Neural progenitor cell (in vitro differentiated cells): ENCODE results near the gene PNKP. TPM values are rescaled to one million over a fixed set of nuclear protein-coding genes. Genes with fewer than 3 reads are reported as not detected.

Experiments used
- DNase-seq: peaks from one replicate; pipeline ENCODE4 v3.0.0-alpha.2; 2016; ENCODE audit warnings: low spot score
- H2AFZ ChIP-seq: fragments of 200-600 bp; sonication (generic); replicated peaks from 2 replicates; pipeline ENCODE4 v1.6.1; 2016; ENCODE audit warnings: antibody characterized with exemption
- H3F3A ChIP-seq: fragments of 200-600 bp; sonication (generic); 2 replicates; pipeline ENCODE4 v1.6.1; 2016; ENCODE audit warnings: antibody characterized with exemption, low read depth
- H3K27ac ChIP-seq: fragments of 200-600 bp; sonication (generic); 2 replicates; pipeline ENCODE4 v1.5.1; 2016; ENCODE audit warnings: mild to moderate bottlenecking
- H3K27me3 ChIP-seq: fragments of 200-600 bp; sonication (generic); 2 replicates; pipeline ENCODE4 v1.6.1; 2016; ENCODE audit warnings: mild to moderate bottlenecking, moderate library complexity
- H3K36me3 ChIP-seq: fragments of 200-600 bp; sonication (generic); 2 replicates; pipeline ENCODE4 v1.5.1; 2016
- H3K4me1 ChIP-seq: fragments of 200-600 bp; sonication (generic); 2 replicates; pipeline ENCODE4 v1.6.1; 2016; ENCODE audit warnings: mixed run types
- H3K4me2 ChIP-seq: fragments of 200-600 bp; sonication (generic); 2 replicates; pipeline ENCODE4 v1.6.1; 2016
- H3K4me3 ChIP-seq: fragments of 200-600 bp; sonication (generic); 2 replicates; pipeline ENCODE4 v1.5.1; 2016
- H3K79me2 ChIP-seq: fragments of 200-600 bp; sonication (generic); 2 replicates; pipeline ENCODE4 v1.6.1; 2016; ENCODE audit warnings: low read depth
- H3K9ac ChIP-seq: fragments of 200-600 bp; sonication (generic); 2 replicates; pipeline ENCODE4 v1.6.1; 2016
- H3K9me3 ChIP-seq: fragments of 200-600 bp; sonication (generic); 2 replicates; pipeline ENCODE4 v1.5.1; 2016; ENCODE audit warnings: low read depth
- H4K20me1 ChIP-seq: fragments of 200-600 bp; sonication (generic); 2 replicates; pipeline ENCODE4 v1.6.1; 2016; ENCODE audit warnings: low read depth
- H3K27ac Mint-ChIP-seq: 3 replicates; pipeline ENCODE4 v1.8.0; 2021; ENCODE audit warnings: mixed read lengths
- H3K27me3 Mint-ChIP-seq: 2 replicates; pipeline ENCODE4 v1.8.0; 2022; ENCODE audit warnings: low read depth, mild to moderate bottlenecking, inconsistent platforms, moderate library complexity, mixed read lengths; ENCODE audit not compliant: insufficient read depth
- H3K36me3 Mint-ChIP-seq: 3 replicates; pipeline ENCODE4 v1.8.0; 2021; ENCODE audit warnings: mixed read lengths
- H3K4me1 Mint-ChIP-seq: 3 replicates; pipeline ENCODE4 v1.8.0; 2021; ENCODE audit warnings: mixed read lengths
- H3K4me3 Mint-ChIP-seq: 3 replicates; pipeline ENCODE4 v1.8.0; 2021; ENCODE audit warnings: mild to moderate bottlenecking, moderate library complexity, mixed read lengths
- H3K9me3 Mint-ChIP-seq: 3 replicates; pipeline ENCODE4 v1.8.0; 2020; ENCODE audit warnings: mixed read lengths
- EZH2 ChIP-seq: fragments of 200-600 bp; sonication (generic); IDR thresholded peaks from 2 replicates; pipeline ENCODE4 v1.6.1; 2017; ENCODE audit warnings: antibody characterized with exemption, mild to moderate bottlenecking, moderate library complexity
- EZH2phosphoT487 ChIP-seq: fragments of 200-600 bp; sonication (generic); IDR thresholded peaks from 2 replicates; pipeline ENCODE4 v1.6.1; 2017; ENCODE audit warnings: antibody characterized with exemption
- total RNA-seq: library from RNA; depleted of rRNA; stranded (reverse); fragments of >200 nt; gene quantifications from 2 replicates; pipeline ENCODE4 v1.2.3, GENCODE V29; 2015; ENCODE audit warnings: low replicate concordance
- TF ChIP-seq, protein P1 (sequence below): fragments of 200-600 bp; sonication (generic); IDR thresholded peaks from 2 replicates; pipeline ENCODE4 v1.5.1; 2017; ENCODE audit warnings: antibody characterized with exemption, mild to moderate bottlenecking

PNKP gene
- total RNA-seq, 1 donor from 2014 or later = 41.1 TPM

DNA sequence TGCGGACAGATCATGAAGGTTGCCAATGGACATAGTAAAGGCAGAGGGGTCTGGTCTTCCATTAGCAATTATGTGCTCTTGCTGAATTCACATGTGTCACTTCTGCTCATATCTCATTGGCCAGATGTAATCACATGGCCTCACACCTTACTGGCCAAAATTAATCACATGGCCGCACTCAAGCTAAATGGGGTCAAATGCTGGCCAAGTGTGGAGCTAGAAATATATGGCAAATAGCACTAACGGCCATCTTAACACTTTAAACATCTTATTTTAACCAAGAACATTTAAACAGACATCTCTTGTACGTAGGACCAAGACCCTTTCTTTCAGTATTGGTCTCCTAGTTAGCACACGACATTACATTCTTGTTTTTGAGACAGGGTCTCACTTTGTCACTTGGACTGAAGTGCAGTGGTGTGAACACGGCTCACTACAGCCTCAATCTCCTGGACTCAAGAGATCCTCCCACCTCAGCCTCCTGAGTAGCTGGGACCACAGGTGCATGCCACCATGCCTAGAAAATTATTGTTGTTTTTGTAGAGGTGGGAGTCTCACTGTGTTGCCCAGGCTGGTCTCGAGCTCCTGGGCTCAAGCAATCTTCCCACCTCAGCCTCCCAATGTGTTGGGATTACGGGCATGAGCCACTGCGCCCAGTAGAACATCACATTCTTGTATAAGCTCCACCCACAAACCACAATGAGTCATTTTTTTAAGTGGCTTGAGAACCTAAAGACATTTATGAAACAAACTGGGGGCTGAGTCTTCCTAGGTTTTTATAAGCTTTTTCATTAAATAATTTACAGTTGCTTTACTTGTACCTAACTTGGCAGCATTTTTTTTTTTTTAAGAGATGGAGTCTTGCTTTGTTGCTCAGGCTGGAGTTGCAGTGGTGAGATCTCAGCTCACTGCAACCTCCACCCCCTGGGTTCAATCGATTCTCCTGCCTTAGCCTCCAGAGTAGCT lies 19.4 kb downstream of the PNKP start:
- Histone ChIP-seq H2AFZ (no peak overlapping the region), H3K36me3 (no peaks in the 10 kb centered on the region), H4K20me1 (peaks cover 17% of the 10 kb centered on the region), H3K27me3 (no peaks in the 10 kb centered on the region), H3K4me1 (peaks cover 10% of the 10 kb centered on the region), H3K79me2 (peaks cover 38% of the 10 kb centered on the region), H3K9me3 (no peaks in the 10 kb centered on the region), H3K4me3 (no peak overlapping the region), H3K9ac (no peak overlapping the region), H3F3A (peaks cover 42% of the 10 kb centered on the region), H3K27ac (no peak overlapping the region), H3K4me2 (no peak overlapping the region)
- TF ChIP-seq EZH2phosphoT487 (no peak), EZH2 (no peak)
- TF ChIP-seq, protein P1, sequence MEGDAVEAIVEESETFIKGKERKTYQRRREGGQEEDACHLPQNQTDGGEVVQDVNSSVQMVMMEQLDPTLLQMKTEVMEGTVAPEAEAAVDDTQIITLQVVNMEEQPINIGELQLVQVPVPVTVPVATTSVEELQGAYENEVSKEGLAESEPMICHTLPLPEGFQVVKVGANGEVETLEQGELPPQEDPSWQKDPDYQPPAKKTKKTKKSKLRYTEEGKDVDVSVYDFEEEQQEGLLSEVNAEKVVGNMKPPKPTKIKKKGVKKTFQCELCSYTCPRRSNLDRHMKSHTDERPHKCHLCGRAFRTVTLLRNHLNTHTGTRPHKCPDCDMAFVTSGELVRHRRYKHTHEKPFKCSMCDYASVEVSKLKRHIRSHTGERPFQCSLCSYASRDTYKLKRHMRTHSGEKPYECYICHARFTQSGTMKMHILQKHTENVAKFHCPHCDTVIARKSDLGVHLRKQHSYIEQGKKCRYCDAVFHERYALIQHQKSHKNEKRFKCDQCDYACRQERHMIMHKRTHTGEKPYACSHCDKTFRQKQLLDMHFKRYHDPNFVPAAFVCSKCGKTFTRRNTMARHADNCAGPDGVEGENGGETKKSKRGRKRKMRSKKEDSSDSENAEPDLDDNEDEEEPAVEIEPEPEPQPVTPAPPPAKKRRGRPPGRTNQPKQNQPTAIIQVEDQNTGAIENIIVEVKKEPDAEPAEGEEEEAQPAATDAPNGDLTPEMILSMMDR = no peak
- Mint-ChIP-seq H3K9me3 (peaks cover 15% of the 10 kb centered on the region), H3K4me3 (no peak overlapping the region), H3K36me3 (peaks cover 28% of the 10 kb centered on the region), H3K27ac (no peak overlapping the region), H3K4me1 (peaks cover 16% of the 10 kb centered on the region), H3K27me3 (peaks cover 14% of the 10 kb centered on the region)
- no peak for DNase-seq

DNA sequence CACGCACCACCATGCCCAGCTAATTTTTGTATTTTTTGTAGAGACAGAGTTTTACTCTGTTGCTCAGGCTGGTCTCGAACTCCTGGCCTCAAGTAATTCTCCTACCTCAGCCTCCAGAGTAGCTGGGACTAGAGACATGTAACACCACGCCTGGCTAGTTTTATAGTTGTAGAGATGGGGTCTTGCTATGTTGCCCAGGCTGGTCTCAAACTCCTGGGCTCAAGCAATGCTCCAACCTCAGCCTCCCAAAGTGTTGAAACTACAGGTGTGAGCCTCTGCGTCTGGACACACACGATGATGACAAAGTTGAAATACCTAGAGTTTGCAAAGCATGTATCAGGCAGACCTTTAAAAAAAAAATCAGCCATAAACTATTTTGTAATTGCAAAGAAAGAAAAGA lies 21.0 kb downstream of the PNKP start:
- no peak overlapping the region for H3K27ac Mint-ChIP-seq
- no peaks in the 10 kb centered on the region for H3K27me3 ChIP-seq
- H3K4me3 Mint-ChIP-seq = peak overlapping the region; percentile 60
- TF ChIP-seq, protein P1 = no peak
- TF ChIP-seq EZH2 (no peak), EZH2phosphoT487 (no peak)
- peaks cover 35% of the 10 kb centered on the region for H3F3A ChIP-seq
- H3K4me2 ChIP-seq = no peak overlapping the region
- no peak overlapping the region for H2AFZ ChIP-seq
- H3K4me1 ChIP-seq = no peaks in the 10 kb centered on the region
- peaks cover 5% of the 10 kb centered on the region for H3K4me1 Mint-ChIP-seq
- peaks cover 27% of the 10 kb centered on the region for H3K36me3 Mint-ChIP-seq
- no peaks in the 10 kb centered on the region for H3K9me3 ChIP-seq
- no peak overlapping the region for H3K9ac ChIP-seq
- no peak overlapping the region for H3K27ac ChIP-seq
- peaks cover 6% of the 10 kb centered on the region for H3K27me3 Mint-ChIP-seq
- peaks cover 22% of the 10 kb centered on the region for H3K79me2 ChIP-seq
- no peak overlapping the region for H3K4me3 ChIP-seq
- no peaks in the 10 kb centered on the region for H3K36me3 ChIP-seq
- no peak for DNase-seq
- H4K20me1 ChIP-seq = peaks cover under 1% of the 10 kb centered on the region
- H3K9me3 Mint-ChIP-seq = peaks cover 15% of the 10 kb centered on the region

GRCh38 chr19:49845414-49845813 lies 22.0 kb downstream of the PNKP start:
- H3K27me3 Mint-ChIP-seq = peaks cover 6% of the 10 kb centered on the region
- H3K9me3 Mint-ChIP-seq = peaks cover 15% of the 10 kb centered on the region
- H3K27ac Mint-ChIP-seq = no peak overlapping the region
- H3K27me3 ChIP-seq = no peaks in the 10 kb centered on the region
- peaks cover 29% of the 10 kb centered on the region for H3F3A ChIP-seq
- H3K4me1 ChIP-seq = no peaks in the 10 kb centered on the region
- no peak overlapping the region for H3K9ac ChIP-seq
- H3K36me3 Mint-ChIP-seq = peaks cover 31% of the 10 kb centered on the region
- H3K4me2 ChIP-seq = no peak overlapping the region
- no peak overlapping the region for H3K4me3 Mint-ChIP-seq
- H3K27ac ChIP-seq = peak overlapping the region; percentile 14
- no peaks in the 10 kb centered on the region for H3K36me3 ChIP-seq
- TF ChIP-seq, protein P1 = no peak
- no peak overlapping the region for H2AFZ ChIP-seq
- H3K9me3 ChIP-seq = no peaks in the 10 kb centered on the region
- H3K4me3 ChIP-seq = no peak overlapping the region
- peaks cover 5% of the 10 kb centered on the region for H3K4me1 Mint-ChIP-seq
- peaks cover 21% of the 10 kb centered on the region for H3K79me2 ChIP-seq
- no peaks in the 10 kb centered on the region for H4K20me1 ChIP-seq
- no peak for DNase-seq
